Tongue (tissue), 2 donors: ENCODE measurements around the gene GDI2. TPM values are rescaled to one million over a fixed set of nuclear protein-coding genes. Genes with fewer than 3 reads are reported as not detected.
"Not testable (repeated sequence)": the region's sequence is repeated elsewhere in the genome, so short reads cannot be mapped to it uniquely, and the experiment has no call there.

ENCODE experiments used
- DNase-seq: peaks from one replicate; pipeline ENCODE4 v3.0.0-alpha.2; 2015
- total RNA-seq: library from RNA; depleted of rRNA; stranded (reverse); fragments of >200 nt; gene quantifications from one replicate; pipeline ENCODE4 v1.2.3, GENCODE V29; 2014

The GDI2 gene
- total RNA-seq, 1 donor from 2014 or later = 384 TPM

- no peak for DNase-seq
These were observed 31.1 kb downstream of the GDI2 start for GRCh38 chr10:5782174-5782573.

GRCh38 chr10:5779730-5780129 lies 33.5 kb downstream of the GDI2 start:
- no peak for DNase-seq

- not testable (repeated sequence) for DNase-seq
These were observed 35.5 kb downstream of the GDI2 start for GRCh38 chr10:5777758-5778157.

GRCh38 chr10:5776881-5777197 lies 36.4 kb downstream of the GDI2 start:
- DNase-seq = peak; percentile 79

GRCh38 chr10:5776136-5776880 lies 36.9 kb downstream of the GDI2 start:
- peak; percentile 24 for DNase-seq

GRCh38 chr10:5775685-5776084 lies 37.5 kb downstream of the GDI2 start:
- DNase-seq = no peak

- DNase-seq = no peak
These were observed 38.1 kb downstream of the GDI2 start for GRCh38 chr10:5774987-5775620.

- no peak for DNase-seq
These were observed 47.0 kb downstream of the GDI2 start for GRCh38 chr10:5766189-5766588.

GRCh38 chr10:5765617-5766016 lies 47.6 kb downstream of the GDI2 start:
- no peak for DNase-seq

- DNase-seq = no peak
These were observed 48.6 kb downstream of the GDI2 start for GRCh38 chr10:5764422-5765297.

- no peak for DNase-seq
These were observed 50.7 kb downstream of the GDI2 start for GRCh38 chr10:5762531-5762930.

- DNase-seq = no peak
These were observed 52.0 kb downstream of the GDI2 start for GRCh38 chr10:5761220-5761619.

GRCh38 chr10:5760515-5760914 lies 52.7 kb downstream of the GDI2 start:
- no peak for DNase-seq

- no peak for DNase-seq
These were observed 54.3 kb downstream of the GDI2 start for GRCh38 chr10:5758927-5759326.

- DNase-seq = no peak
These were observed 55.3 kb downstream of the GDI2 start for GRCh38 chr10:5757766-5758517.

GRCh38 chr10:5752301-5752871 lies 60.8 kb downstream of the GDI2 start:
- no peak for DNase-seq

GRCh38 chr10:5751601-5752253 lies 61.5 kb downstream of the GDI2 start:
- no peak for DNase-seq

- DNase-seq = no peak
These were observed 64.8 kb downstream of the GDI2 start for GRCh38 chr10:5748394-5748803.

GRCh38 chr10:5746197-5746596 lies 67.0 kb downstream of the GDI2 start:
- no peak for DNase-seq

- DNase-seq = no peak
These were observed 68.4 kb downstream of the GDI2 start for GRCh38 chr10:5744849-5745248.

- peak; percentile 27 for DNase-seq
These were observed 69.5 kb downstream of the GDI2 start for GRCh38 chr10:5743736-5744135.

GRCh38 chr10:5742116-5742515 lies 71.1 kb downstream of the GDI2 start:
- peak; percentile 15 for DNase-seq
